ENCODE results near the gene CDCA7. TPM values are rescaled to one million over a fixed set of nuclear protein-coding genes. Genes with fewer than 3 reads are reported as not detected.

The CDCA7 gene
- polyA plus RNA-seq, 1 of the 3 experiments (the other 2 are of a cell fraction) = 19.1 TPM

- H3K4me2 ChIP-seq = no peak overlapping the region
- WGBS (ENCODE audit: low lambda C conversion rate) = 10% methylated on average over 1 of the region's 1 CpG
- no peak overlapping the region for H2AFZ ChIP-seq (ENCODE audit: low read depth)
- H3K36me3 ChIP-seq (replicated peaks in 1 of 2; ENCODE audit: control insufficient read depth in 1 of 2, insufficient read depth in 2 of 2, low read length in 1 of 2) = no peaks in the 10 kb centered on the region
- H3K27me3 ChIP-seq (ENCODE audit: insufficient read depth) = no peaks in the 10 kb centered on the region
- H3F3A ChIP-seq (replicated peaks; ENCODE audit: insufficient read depth) = no peaks in the 10 kb centered on the region
- H3K9me3 ChIP-seq = no peaks in the 10 kb centered on the region
- CTCF ChIA-PET = no interaction called here
- H3K4me3 ChIP-seq (ENCODE audit: low read depth in 2 of 2, low read length in 1 of 2) = no peak overlapping the region
- no peaks in the 10 kb centered on the region for H4K20me1 ChIP-seq (ENCODE audit: insufficient read depth)
- no peaks in the 10 kb centered on the region for H3K9me2 ChIP-seq
- H3K9ac ChIP-seq = no peak overlapping the region
- POLR2A ChIA-PET = no interaction called here
- H3K79me2 ChIP-seq (ENCODE audit: insufficient read depth) = no peaks in the 10 kb centered on the region
- TF ChIP-seq CTCF (IDR thresholded peaks at IDR 0.05) (no peak), PBX3 (IDR thresholded peaks at IDR 0.05) (no peak), POLR2AphosphoS5 (IDR thresholded peaks at IDR 0.05; ENCODE audit: low read depth, low read length) (no peak)
- H3K4me1 ChIP-seq (ENCODE audit: control insufficient read depth in 1 of 2, insufficient read depth in 2 of 2, low read depth in 1 of 2, low read length in 1 of 2) = no peaks in the 10 kb centered on the region
- no peak for DNase-seq
- no peak overlapping the region for H3K27ac ChIP-seq (ENCODE audit: low read depth in 2 of 2, low read length in 1 of 2)
These were observed 27.9 kb upstream of the CDCA7 start for GRCh38 chr2:173326806-173327205.

GRCh38 chr2:173327421-173327820 lies 27.3 kb upstream of the CDCA7 start:
- H3K4me1 ChIP-seq (ENCODE audit: control insufficient read depth in 1 of 2, insufficient read depth in 2 of 2, low read depth in 1 of 2, low read length in 1 of 2) = no peaks in the 10 kb centered on the region
- no peak for TF ChIP-seq MAX (IDR thresholded peaks at IDR 0.05; ENCODE audit: low read depth)
- TF ChIP-seq CHD2 (IDR thresholded peaks at IDR 0.05; ENCODE audit: low read length, partially characterized antibody) = no peak
- no peak for TF ChIP-seq ELF1 (IDR thresholded peaks at IDR 0.05)
- no peak for TF ChIP-seq TAF1 (IDR thresholded peaks at IDR 0.05; ENCODE audit: borderline replicate concordance, low read depth, low read length)
- TF ChIP-seq SMC3 (IDR thresholded peaks at IDR 0.05; ENCODE audit: low read depth, low read length) = no peak
- TF ChIP-seq RXRA (IDR thresholded peaks at IDR 0.05; ENCODE audit: borderline replicate concordance, low read depth) = no peak
- no peak for TF ChIP-seq PBX3 (IDR thresholded peaks at IDR 0.05)
- TF ChIP-seq POLR2AphosphoS5 (IDR thresholded peaks at IDR 0.05; ENCODE audit: low read depth, low read length) = no peak
- TF ChIP-seq FOXM1 (IDR thresholded peaks at IDR 0.05; ENCODE audit: low read depth) = no peak
- TF ChIP-seq GABPA (IDR thresholded peaks at IDR 0.05; ENCODE audit: low read depth) = no peak
- no peak for TF ChIP-seq EP300 (IDR thresholded peaks at IDR 0.05; ENCODE audit: borderline replicate concordance in 1 of 2, low read depth in 1 of 2, low read length in 1 of 2)
- TF ChIP-seq SIN3A (IDR thresholded peaks at IDR 0.05; ENCODE audit: borderline replicate concordance, low read depth, low read length) = no peak
- TF ChIP-seq RAD21 (IDR thresholded peaks at IDR 0.05; ENCODE audit: low read length) = no peak
- no peak for TF ChIP-seq RFX5 (IDR thresholded peaks at IDR 0.05; ENCODE audit: low read length)
- TF ChIP-seq GATA2 (CRISPR knock-in tag; IDR thresholded peaks at IDR 0.05) = no peak
- no peak for TF ChIP-seq IRF3 (IDR thresholded peaks at IDR 0.05; ENCODE audit: low read depth, low read length)
- TF ChIP-seq NFIC (IDR thresholded peaks at IDR 0.05; ENCODE audit: borderline replicate concordance) = no peak
- no peak for TF ChIP-seq REST (IDR thresholded peaks at IDR 0.05; ENCODE audit: low read depth, low read length)
- no peaks in the 10 kb centered on the region for H3K79me2 ChIP-seq (ENCODE audit: insufficient read depth)
- H3K4me3 ChIP-seq (ENCODE audit: low read depth in 2 of 2, low read length in 1 of 2) = no peak overlapping the region
- no peak for DNase-seq
- no peaks in the 10 kb centered on the region for H3K27me3 ChIP-seq (ENCODE audit: insufficient read depth)
- no peaks in the 10 kb centered on the region for H3F3A ChIP-seq (replicated peaks; ENCODE audit: insufficient read depth)
- no peak overlapping the region for H2AFZ ChIP-seq (ENCODE audit: low read depth)
- H4K20me1 ChIP-seq (ENCODE audit: insufficient read depth) = no peaks in the 10 kb centered on the region
- WGBS (ENCODE audit: low lambda C conversion rate) = 66% methylated on average over 5 of the region's 5 CpGs
- ChIA-PET CTCF (no interaction called here), POLR2A (no interaction called here)
- H3K9me3 ChIP-seq = peaks cover 2% of the 10 kb centered on the region
- H3K4me2 ChIP-seq = no peak overlapping the region
- H3K27ac ChIP-seq (ENCODE audit: low read depth in 2 of 2, low read length in 1 of 2) = no peak overlapping the region
- H3K36me3 ChIP-seq (replicated peaks in 1 of 2; ENCODE audit: control insufficient read depth in 1 of 2, insufficient read depth in 2 of 2, low read length in 1 of 2) = no peaks in the 10 kb centered on the region
- no peak overlapping the region for H3K9ac ChIP-seq
- H3K9me2 ChIP-seq = no peaks in the 10 kb centered on the region
